Fibroblast of lung (primary cell): ENCODE results near the gene FHL2.

Source experiments
- CTCF ChIP-seq, 2 donors: IDR thresholded peaks in 1 of 2; conservative IDR thresholded peaks in 1 of 2; 1 replicate in 1 of 2; 2 replicates in 1 of 2; pipeline ENCODE4 v1.5.1; 2011 to 2012; ENCODE audit warnings: low read length in 2 of 2, control low read depth in 1 of 2, inconsistent platforms in 1 of 2, low read depth in 1 of 2, mild to moderate bottlenecking in 1 of 2
- EZH2 ChIP-seq: IDR thresholded peaks from 2 replicates; pipeline ENCODE4 v1.5.1; 2012; ENCODE audit warnings: low read length, control low read depth, mild to moderate bottlenecking; ENCODE audit errors: missing control alignments

GRCh38 chr2:105395691-105396090, 3.2 kb downstream of the FHL2 start:
- TF ChIP-seq CTCF (conservative IDR thresholded peaks at IDR 0.05 in 1 of 2, IDR thresholded peaks at IDR 0.05 in 1 of 2; ENCODE audit: low read depth in 1 of 2, low read length in 2 of 2) (no peak), EZH2 (no peak)
